Uterus (tissue), 2 donors: Measurements from ENCODE around the gene PDLIM7.
"Not testable (repeated sequence)": the region's sequence is repeated elsewhere in the genome, so short reads cannot be mapped to it uniquely, and the experiment has no call there.

ENCODE experiments used
- CTCF ChIP-seq, 4 experiments: fragments of 200-600 bp in 2 of 4; fragments of 450-650 bp in 2 of 4; sonication (generic) in 2 of 4; IDR thresholded peaks; one replicate each; pipeline ENCODE4 v1.5.1; 2016 to 2019; ENCODE audit warnings: antibody characterized with exemption in 4 of 4, mild to moderate bottlenecking in 2 of 4, moderate library complexity in 1 of 4
- POLR2A ChIP-seq, 2 donors: fragments of 450-650 bp; IDR thresholded peaks; one replicate each; pipeline ENCODE4 v1.6.1; 2016; ENCODE audit warnings: antibody characterized with exemption in 2 of 2, mild to moderate bottlenecking in 1 of 2, moderate library complexity in 1 of 2

- TF ChIP-seq CTCF, POLR2A (IDR thresholded peaks at IDR 0.05): not testable (repeated sequence)
Observed at GRCh38 chr5:177485753-177486152, 11.7 kb downstream of the PDLIM7 start.
